Measurements from ENCODE around the gene MBOAT7.

DNA sequence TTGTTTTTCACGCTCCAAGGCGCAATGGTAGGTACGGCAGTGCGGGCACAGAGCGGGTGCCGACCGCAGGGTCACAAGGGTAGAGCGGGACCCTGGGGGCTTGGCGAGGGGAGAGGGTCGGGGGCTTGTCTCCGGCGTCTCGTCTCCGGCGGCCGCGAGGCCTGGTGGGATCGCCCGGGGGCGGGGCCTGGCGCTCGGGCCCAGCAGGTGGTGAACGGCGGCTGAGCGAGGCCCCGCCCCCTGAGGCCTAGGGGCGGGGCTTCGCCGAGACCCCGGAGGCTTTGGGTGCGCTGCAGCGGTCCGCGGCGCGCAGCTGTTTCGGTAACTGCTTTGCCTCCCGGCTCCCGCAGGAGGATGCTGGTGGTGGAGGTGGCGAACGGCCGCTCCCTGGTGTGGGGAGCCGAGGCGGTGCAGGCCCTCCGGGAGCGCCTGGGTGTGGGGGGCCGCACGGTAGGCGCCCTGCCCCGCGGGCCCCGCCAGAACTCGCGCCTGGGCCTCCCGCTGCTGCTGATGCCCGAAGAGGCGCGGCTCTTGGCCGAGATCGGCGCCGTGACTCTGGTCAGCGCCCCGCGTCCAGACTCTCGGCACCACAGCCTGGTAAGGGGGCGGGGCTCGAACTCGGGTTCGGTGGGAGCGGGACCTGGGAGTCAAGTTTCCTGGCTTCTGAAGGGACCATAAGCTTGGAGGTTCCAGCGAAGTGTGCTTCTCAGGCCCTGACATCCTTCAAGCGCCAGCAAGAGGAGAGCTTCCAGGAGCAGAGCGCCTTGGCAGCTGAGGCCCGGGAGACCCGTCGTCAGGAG lies 1.8 kb upstream of the MBOAT7 start, which contains the start of gene TSEN34:
- TF ChIP-seq, protein P1, sequence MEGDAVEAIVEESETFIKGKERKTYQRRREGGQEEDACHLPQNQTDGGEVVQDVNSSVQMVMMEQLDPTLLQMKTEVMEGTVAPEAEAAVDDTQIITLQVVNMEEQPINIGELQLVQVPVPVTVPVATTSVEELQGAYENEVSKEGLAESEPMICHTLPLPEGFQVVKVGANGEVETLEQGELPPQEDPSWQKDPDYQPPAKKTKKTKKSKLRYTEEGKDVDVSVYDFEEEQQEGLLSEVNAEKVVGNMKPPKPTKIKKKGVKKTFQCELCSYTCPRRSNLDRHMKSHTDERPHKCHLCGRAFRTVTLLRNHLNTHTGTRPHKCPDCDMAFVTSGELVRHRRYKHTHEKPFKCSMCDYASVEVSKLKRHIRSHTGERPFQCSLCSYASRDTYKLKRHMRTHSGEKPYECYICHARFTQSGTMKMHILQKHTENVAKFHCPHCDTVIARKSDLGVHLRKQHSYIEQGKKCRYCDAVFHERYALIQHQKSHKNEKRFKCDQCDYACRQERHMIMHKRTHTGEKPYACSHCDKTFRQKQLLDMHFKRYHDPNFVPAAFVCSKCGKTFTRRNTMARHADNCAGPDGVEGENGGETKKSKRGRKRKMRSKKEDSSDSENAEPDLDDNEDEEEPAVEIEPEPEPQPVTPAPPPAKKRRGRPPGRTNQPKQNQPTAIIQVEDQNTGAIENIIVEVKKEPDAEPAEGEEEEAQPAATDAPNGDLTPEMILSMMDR (conservative IDR thresholded peaks at IDR 0.05; ENCODE audit: low read length): no peak
- TF ChIP-seq EZH2phosphoT487 (IDR thresholded peaks at IDR 0.05; ENCODE audit: borderline replicate concordance, low read depth, low read length): no peak
